HepG2 (cell line): ENCODE measurements around the gene WNK4. TPM values are rescaled to one million over a fixed set of nuclear protein-coding genes. Genes with fewer than 3 reads are reported as not detected.

ENCODE experiments used
- DZIP1 ChIP-seq: sonication (generic); formaldehyde crosslinking; IDR thresholded peaks from 2 replicates; pipeline ENCODE4 v1.5.0; 2020; ENCODE audit warnings: mild to moderate bottlenecking, missing genetic modification reagents
- ELF1 ChIP-seq: sonication (generic); formaldehyde crosslinking; IDR thresholded peaks from 2 replicates; pipeline ENCODE4 v1.4.0; 2020; ENCODE audit warnings: missing genetic modification reagents
- GPN1 ChIP-seq: sonication (generic); formaldehyde crosslinking; IDR thresholded peaks from 2 replicates; pipeline ENCODE4 v1.5.1; 2020; ENCODE audit warnings: missing genetic modification reagents, borderline replicate concordance
- HDAC2 ChIP-seq: sonication (generic); formaldehyde crosslinking; IDR thresholded peaks from 2 replicates; pipeline ENCODE4 v1.4.0; 2020; ENCODE audit warnings: missing genetic modification reagents
- HMG20B ChIP-seq: conservative IDR thresholded peaks from 2 replicates; pipeline ENCODE4 v1.6.1; 2016; ENCODE audit warnings: missing genetic modification reagents, missing compliant biosample characterization
- KLF13 ChIP-seq: sonication (generic); formaldehyde crosslinking; IDR thresholded peaks from 2 replicates; pipeline ENCODE4 v1.4.0; 2020; ENCODE audit warnings: mild to moderate bottlenecking, missing genetic modification reagents
- MED8 ChIP-seq: sonication (generic); formaldehyde crosslinking; IDR thresholded peaks from 2 replicates; pipeline ENCODE4 v1.8.1; 2023; ENCODE audit warnings: mild to moderate bottlenecking, missing genetic modification reagents; ENCODE audit not compliant: insufficient replicate concordance
- MTF2 ChIP-seq: sonication (generic); formaldehyde crosslinking; IDR thresholded peaks from 2 replicates; pipeline ENCODE4 v1.5.0; 2020; ENCODE audit warnings: missing genetic modification reagents, borderline replicate concordance
- NFATC3 ChIP-seq: sonication (generic); formaldehyde crosslinking; IDR thresholded peaks from 2 replicates; pipeline ENCODE4 v1.5.1; 2020; ENCODE audit warnings: mild to moderate bottlenecking, missing genetic modification reagents
- NFIC ChIP-seq: IDR thresholded peaks from 2 replicates; pipeline ENCODE4 v1.6.1; 2012; ENCODE audit warnings: mild to moderate bottlenecking, low read length, inconsistent platforms
- PHF8 ChIP-seq: sonication (generic); formaldehyde crosslinking; IDR thresholded peaks from 2 replicates; pipeline ENCODE4 v1.5.0; 2020; ENCODE audit warnings: missing genetic modification reagents
- RBFOX2 ChIP-seq: fragments of 200-400 bp; formaldehyde crosslinking; IDR thresholded peaks from 2 replicates; pipeline ENCODE4 v1.6.1; 2017; ENCODE audit warnings: low read depth, mild to moderate bottlenecking, low read length
- ZNF274 ChIP-seq: sonication (generic); formaldehyde crosslinking; IDR thresholded peaks from 2 replicates; pipeline ENCODE4 v1.5.1; 2020; ENCODE audit warnings: mild to moderate bottlenecking, missing genetic modification reagents
- ZNF558 ChIP-seq: sonication (generic); formaldehyde crosslinking; IDR thresholded peaks from 2 replicates; pipeline ENCODE4 v1.9.0; 2022; ENCODE audit warnings: mild to moderate bottlenecking, missing genetic modification reagents, borderline replicate concordance
- ZNF616 ChIP-seq: sonication (generic); formaldehyde crosslinking; IDR thresholded peaks from 2 replicates; pipeline ENCODE4 v1.5.0; 2020; ENCODE audit warnings: low read depth, mild to moderate bottlenecking, missing genetic modification reagents
- ZNF724P ChIP-seq: sonication (generic); formaldehyde crosslinking; IDR thresholded peaks from 2 replicates; pipeline ENCODE4 v1.8.0; 2022; ENCODE audit warnings: missing genetic modification reagents, borderline replicate concordance
- ZNF746 ChIP-seq: sonication (generic); formaldehyde crosslinking; IDR thresholded peaks from 2 replicates; pipeline ENCODE4 v1.8.0; 2022; ENCODE audit warnings: mild to moderate bottlenecking, missing genetic modification reagents
- ZSCAN21 ChIP-seq: sonication (generic); formaldehyde crosslinking; IDR thresholded peaks from 2 replicates; pipeline ENCODE4 v1.8.0; 2022; ENCODE audit warnings: mild to moderate bottlenecking, missing genetic modification reagents, moderate library complexity, borderline replicate concordance
- ZSCAN9 ChIP-seq: IDR thresholded peaks from 2 replicates; pipeline ENCODE4 v1.6.1; 2016; ENCODE audit warnings: borderline replicate concordance
- polyA plus RNA-seq, 8 experiments: library from polyadenylated mRNA; depleted of rRNA in 3 of 8; stranded (reverse) in 7 of 8; unstranded in 1 of 8; fragments of >200 nt; fragmentation: Illumina TruSeq in 4 of 8; extraction: Trizol in 4 of 8; gene quantifications; 2 replicates each; pipeline versions ENCODE4 v1.2.1 to v1.2.3, GENCODE V29; 2011 to 2016; ENCODE audit warnings: low read depth in 4 of 8, missing spikeins in 1 of 8, mixed read lengths in 1 of 8; ENCODE audit not compliant: insufficient read depth in 1 of 8
- total RNA-seq, 5 experiments: library from RNA; depleted of rRNA; stranded (reverse); fragments of >200 nt; fragmentation: Illumina TruSeq; extraction: Trizol; gene quantifications; 2 replicates each; pipeline ENCODE4 v1.2.3, GENCODE V29; 2016; ENCODE audit warnings: low read depth in 1 of 5
- TF ChIP-seq, protein P1 (sequence below): sonication (generic); formaldehyde crosslinking; conservative IDR thresholded peaks from 2 replicates; pipeline ENCODE4 v1.8.0; 2022; ENCODE audit warnings: missing genetic modification reagents
- TF ChIP-seq, protein P2 (sequence below): sonication (generic); formaldehyde crosslinking; IDR thresholded peaks from 2 replicates; pipeline ENCODE4 v1.5.0; 2020; ENCODE audit warnings: missing genetic modification reagents
- TF ChIP-seq, protein P3 (sequence below): sonication (generic); formaldehyde crosslinking; IDR thresholded peaks from 2 replicates; pipeline ENCODE4 v1.5.1; 2020; ENCODE audit warnings: mild to moderate bottlenecking, missing genetic modification reagents

The WNK4 gene
- total and polyA plus RNA-seq, 2 of the 13 experiments (the other 11 are each of a cell fraction or from before 2014, with no cell fraction given): 2.7 to 13.7 TPM

- TF ChIP-seq ZNF558 (CRISPR knock-in tag) (no peak; the same call in 1 of the 2 replicates), KLF13 (CRISPR knock-in tag) (no peak), ZSCAN9 (CRISPR knock-in tag) (peak; percentile 79), NFATC3 (CRISPR knock-in tag) (no peak), ZNF274 (CRISPR knock-in tag) (peak; percentile 96), HDAC2 (peak; percentile 79), GPN1 (CRISPR knock-in tag) (no peak), ZNF746 (CRISPR knock-in tag) (peak; percentile 83), ZNF616 (CRISPR knock-in tag) (peak; percentile 86), HMG20B (CRISPR knock-in tag) (peak; percentile 79; the same call in 1 of the 2 replicates), MTF2 (CRISPR knock-in tag) (no peak), NFIC (no peak), DZIP1 (CRISPR knock-in tag) (peak; percentile 98), RBFOX2 (peak; percentile 100), ELF1 (peak; percentile 92), MED8 (CRISPR knock-in tag) (peak; percentile 77), ZSCAN21 (peak; percentile 18; the same call in 1 of the 2 replicates), ZNF724P (CRISPR knock-in tag) (no peak), PHF8 (peak; percentile 97)
- TF ChIP-seq, protein P1, sequence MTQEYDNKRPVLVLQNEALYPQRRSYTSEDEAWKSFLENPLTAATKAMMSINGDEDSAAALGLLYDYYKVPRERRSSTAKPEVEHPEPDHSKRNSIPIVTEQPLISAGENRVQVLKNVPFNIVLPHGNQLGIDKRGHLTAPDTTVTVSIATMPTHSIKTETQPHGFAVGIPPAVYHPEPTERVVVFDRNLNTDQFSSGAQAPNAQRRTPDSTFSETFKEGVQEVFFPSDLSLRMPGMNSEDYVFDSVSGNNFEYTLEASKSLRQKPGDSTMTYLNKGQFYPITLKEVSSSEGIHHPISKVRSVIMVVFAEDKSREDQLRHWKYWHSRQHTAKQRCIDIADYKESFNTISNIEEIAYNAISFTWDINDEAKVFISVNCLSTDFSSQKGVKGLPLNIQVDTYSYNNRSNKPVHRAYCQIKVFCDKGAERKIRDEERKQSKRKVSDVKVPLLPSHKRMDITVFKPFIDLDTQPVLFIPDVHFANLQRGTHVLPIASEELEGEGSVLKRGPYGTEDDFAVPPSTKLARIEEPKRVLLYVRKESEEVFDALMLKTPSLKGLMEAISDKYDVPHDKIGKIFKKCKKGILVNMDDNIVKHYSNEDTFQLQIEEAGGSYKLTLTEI (CRISPR knock-in tag): no peak
- TF ChIP-seq, protein P2, sequence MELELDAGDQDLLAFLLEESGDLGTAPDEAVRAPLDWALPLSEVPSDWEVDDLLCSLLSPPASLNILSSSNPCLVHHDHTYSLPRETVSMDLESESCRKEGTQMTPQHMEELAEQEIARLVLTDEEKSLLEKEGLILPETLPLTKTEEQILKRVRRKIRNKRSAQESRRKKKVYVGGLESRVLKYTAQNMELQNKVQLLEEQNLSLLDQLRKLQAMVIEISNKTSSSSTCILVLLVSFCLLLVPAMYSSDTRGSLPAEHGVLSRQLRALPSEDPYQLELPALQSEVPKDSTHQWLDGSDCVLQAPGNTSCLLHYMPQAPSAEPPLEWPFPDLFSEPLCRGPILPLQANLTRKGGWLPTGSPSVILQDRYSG (CRISPR knock-in tag): peak; percentile 49; the same call in 1 of the 2 replicates
- TF ChIP-seq, protein P3, sequence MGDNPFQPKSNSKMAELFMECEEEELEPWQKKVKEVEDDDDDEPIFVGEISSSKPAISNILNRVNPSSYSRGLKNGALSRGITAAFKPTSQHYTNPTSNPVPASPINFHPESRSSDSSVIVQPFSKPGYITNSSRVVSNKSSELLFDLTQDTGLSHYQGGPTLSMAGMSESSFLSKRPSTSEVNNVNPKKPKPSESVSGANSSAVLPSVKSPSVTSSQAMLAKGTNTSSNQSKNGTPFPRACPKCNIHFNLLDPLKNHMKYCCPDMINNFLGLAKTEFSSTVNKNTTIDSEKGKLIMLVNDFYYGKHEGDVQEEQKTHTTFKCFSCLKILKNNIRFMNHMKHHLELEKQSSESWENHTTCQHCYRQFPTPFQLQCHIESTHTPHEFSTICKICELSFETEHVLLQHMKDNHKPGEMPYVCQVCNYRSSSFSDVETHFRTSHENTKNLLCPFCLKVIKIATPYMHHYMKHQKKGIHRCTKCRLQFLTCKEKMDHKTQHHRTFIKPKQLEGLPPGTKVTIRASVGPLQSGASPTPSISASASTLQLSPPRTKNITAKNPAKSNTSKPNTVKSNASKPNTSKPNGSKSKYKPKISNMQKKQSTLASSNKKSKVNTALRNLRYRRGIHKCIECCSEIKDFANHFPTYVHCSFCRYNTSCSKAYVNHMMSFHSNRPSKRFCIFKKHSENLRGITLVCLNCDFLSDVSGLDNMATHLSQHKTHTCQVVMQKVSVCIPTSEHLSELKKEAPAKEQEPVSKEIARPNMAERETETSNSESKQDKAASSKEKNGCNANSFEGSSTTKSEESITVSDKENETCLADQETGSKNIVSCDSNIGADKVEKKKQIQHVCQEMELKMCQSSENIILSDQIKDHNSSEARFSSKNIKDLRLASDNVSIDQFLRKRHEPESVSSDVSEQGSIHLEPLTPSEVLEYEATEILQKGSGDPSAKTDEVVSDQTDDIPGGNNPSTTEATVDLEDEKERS: peak; percentile 92
These were observed 52.7 kb downstream of the WNK4 start, which contains the start of gene PSME3 (continued) for GRCh38 chr17:42832934-42833766.
